M059J (cell line): ENCODE data around the gene FICD. TPM values are rescaled to one million over a fixed set of nuclear protein-coding genes. Genes with fewer than 3 reads are reported as not detected.

Source experiments
- DNase-seq: peaks from one replicate; pipeline ENCODE4 v3.0.0-alpha.2; 2012; ENCODE audit warnings: low read depth
- total RNA-seq: library from RNA; depleted of rRNA; stranded (reverse); fragments of >200 nt; shearing (Covaris generic); gene quantifications from 2 replicates; pipeline ENCODE4 v1.2.3, GENCODE V29; 2014

FICD gene
- total RNA-seq, 1 experiment from 2014 or later = 12.5 TPM

DNA sequence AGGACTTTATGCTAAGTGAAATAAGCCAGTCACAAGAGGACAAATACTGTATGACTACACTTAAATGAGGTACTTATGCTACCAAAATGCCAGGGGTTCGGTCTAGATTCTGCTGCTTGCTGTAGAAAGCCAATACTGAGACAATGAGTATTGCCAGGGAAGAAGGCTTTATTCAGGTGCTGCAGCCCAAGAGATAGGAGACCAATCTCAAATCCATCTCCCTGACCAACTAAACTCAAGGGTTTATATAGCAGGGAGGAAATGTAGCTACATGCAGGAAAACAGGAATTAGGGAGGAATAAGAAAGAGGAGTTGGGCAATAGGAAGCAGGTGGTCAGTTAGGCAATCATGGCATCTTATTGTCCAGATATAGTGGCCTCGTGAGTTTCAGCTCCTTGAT is 12.2 kb upstream of the FICD start:
- no peak for DNase-seq

DNA sequence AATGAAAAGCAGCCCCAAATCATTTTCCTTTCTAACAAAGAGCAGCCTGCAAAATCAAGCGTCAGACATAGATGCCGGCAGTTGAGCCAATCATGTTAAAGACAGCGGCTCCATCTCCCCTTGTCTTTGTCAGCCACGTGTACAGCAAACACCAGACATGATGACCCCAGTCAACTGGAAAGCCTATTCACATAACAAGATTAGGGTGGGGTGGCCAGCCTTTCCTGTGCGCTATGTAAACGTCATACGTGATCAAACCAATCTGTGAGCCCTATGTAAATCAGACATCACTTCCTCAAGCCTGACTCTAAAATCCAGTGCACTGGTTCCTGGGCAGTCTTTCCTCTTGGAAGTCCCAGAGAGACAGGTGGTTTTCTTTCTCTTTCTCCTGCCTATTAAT is 9.9 kb upstream of the FICD start:
- no peak for DNase-seq

DNA sequence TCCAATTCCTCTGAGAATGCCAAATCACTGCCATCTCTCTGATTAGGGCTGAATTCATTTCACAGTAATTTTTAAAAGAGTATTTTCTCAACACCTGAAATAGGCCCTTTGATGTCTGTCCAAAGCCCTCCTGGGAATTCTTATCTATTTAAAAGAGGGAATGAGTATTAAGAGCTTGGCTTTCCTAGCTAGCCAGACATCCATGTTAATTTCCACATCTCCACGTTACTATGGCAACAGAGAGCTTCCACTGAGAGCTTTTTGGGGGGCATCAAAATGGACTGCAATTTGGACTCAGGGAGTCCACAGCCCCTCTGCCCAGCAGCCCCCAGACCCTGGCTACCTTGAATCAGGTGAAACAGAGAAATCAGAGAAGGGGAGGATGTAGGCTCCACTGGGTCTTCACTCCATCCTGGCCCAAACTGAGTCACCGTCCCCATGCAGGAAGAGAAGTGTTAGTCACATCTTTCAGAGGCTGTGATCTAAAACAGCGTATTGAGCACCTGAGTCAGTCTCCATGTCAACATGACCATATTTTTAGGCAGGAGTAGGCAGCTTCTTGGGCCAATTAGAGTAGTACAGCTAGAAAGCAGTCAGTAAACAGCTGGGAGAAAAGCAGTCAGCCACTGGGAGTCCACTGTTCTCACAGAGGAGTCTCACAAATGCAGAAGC is 7.0 kb upstream of the FICD start:
- DNase-seq = peak; percentile 75

DNA sequence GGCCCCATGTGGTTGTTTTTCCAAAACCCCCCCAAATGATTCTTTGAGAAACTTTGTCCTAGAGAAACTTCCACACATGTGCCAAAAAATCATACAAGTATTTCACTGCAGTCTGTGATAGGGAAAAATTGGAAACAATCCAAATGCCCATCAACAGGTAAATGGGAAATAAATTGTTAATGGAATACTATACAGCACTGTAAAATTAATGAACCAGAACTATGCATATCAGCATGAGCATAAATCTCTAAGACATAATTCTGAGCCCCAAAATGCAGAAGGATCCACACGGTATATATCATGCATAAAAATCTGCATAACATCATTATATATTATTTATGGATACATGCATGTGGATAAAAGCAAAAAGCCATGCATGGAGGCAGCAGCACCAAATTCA is 5.3 kb upstream of the FICD start:
- no peak for DNase-seq

DNA sequence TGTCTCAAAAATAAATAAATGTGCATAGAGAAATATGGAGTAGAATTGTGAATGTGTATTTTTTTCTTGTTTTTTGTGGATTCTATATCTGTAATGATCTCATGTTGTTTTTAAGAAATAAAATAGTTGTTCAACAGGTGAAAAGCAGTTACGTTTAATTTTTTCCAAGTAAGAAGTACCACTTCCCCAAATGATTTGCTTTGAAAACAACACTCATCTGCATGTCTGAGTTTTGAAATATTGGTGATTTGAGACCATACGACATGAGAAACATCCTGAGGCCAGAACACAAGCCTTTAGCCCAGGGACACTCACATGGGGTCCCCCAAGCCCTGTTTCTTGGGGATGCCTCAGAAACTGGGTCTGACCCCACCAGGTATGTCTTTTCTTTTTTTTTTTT is 4.2 kb upstream of the FICD start:
- DNase-seq = no peak

DNA sequence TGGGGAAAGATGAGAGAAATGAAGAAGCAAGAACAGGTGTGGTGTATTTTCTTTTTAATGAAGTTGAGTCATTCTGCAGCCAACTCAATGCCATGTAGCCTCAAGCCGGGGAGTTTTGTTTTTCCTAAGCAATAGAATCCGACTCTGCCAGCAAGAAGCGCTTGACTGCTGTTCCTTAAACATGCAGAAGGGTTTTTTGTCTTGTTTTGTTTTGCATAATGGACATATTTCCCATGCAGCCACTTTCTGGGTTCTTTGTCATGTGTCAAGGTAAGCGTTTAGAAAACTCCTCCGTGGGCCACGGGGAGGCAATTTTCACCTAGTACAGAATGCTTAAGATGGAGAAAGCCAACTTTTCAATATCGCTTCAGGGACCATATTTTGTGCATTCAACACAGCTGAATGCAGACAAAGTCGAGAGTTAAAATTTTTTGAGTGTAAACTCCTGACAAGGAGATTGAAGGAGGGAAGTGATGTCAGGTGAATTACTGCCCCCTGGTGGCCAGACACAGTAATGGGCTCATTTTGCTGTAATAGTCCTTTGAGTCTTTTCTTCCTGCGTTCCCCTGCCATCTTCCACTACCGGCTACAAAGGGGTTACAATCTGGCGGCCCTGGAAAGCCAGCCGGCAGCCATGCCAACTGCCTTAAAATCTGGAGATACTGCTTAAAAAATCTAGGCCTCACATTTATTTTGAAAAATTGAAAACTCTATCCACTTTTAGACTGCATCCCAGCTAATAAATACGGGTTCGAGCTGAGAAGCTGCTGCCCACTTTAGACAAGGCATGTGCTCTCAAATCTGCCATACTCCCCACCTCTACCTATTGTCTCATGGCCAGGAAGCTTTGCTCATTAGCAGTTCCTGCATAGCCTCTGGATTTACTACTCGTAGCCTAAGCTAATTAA is 3.2 kb upstream of the FICD start:
- DNase-seq = peak; percentile 63

DNA sequence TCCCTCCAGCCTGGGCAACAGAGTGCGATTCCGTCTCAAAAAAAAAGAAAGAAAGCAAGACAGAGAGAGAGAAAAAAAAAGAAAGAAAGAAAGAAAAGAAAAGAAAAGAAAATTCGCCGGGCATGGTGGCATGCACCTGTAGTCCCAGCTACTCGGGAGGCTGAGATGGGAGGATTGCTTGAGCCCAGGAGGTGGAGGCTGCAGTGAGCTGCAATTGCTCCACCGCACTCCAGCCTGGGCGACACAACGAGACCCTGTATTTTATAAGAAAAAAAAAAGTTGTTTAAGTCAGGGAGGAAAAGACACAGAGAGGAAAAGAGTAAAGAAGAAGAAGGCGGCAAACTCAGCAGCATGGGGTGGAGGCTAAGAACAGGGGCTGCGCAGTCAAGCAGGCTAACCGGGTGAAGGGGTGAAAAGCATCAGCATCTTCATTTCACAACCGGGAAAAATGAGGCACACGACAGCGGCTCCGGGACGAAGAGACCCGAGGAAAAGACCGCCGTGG is 557 bp upstream of the FICD start:
- no peak for DNase-seq

DNA sequence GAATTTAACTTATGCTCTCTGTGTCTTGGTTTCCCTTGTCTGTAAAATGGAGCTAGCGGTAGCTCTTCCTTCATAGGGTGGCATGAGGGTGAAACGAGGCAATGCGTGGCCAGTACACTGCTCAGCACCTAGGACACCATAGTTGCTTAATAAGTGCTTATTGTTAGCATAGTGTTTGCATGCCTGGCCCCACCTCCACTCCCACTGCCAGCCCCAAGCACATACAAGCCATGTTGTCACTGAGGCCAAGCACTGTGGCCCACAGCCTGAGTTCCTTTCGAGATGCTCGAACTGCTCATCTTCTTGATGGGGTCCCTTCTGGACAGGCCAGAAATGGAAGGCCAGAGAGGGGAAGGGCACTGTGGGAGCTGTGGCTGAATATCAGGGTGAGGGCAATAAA is 839 bp downstream of the FICD start:
- DNase-seq = peak; percentile 6

DNA sequence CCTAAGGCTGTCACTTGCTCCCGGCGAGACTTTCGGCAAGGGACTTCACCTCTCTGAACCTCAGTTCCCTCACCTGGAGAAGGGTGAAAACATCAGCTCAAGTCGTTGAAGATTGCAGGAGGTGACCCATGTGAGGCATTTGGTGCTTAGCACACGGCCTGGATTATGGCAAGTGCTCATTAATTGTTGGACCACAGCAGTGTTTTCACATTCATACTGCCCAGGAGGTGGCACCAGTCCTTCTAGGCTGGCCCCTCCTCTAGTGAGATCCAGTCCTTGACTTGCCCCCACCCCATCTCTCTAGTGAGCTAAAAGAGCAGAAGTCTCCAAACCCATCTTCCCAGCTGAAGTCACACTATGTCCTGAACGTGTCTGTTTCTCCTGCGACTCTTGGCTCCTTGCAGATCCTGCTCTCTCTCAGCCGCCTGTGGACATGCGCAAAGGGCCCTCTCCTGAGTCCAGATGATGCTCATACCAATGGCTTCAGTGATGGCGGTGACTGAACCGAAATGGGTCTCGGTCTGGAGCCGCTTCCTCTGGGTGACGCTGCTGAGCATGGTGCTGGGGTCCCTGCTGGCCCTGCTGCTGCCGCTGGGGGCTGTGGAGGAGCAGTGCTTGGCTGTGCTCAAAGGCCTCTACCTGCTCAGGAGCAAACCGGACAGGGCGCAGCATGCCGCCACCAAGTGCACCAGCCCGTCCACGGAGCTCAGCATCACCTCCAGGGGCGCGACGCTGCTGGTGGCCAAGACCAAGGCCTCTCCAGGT is 1.6 kb downstream of the FICD start:
- DNase-seq = peak; percentile 25

DNA sequence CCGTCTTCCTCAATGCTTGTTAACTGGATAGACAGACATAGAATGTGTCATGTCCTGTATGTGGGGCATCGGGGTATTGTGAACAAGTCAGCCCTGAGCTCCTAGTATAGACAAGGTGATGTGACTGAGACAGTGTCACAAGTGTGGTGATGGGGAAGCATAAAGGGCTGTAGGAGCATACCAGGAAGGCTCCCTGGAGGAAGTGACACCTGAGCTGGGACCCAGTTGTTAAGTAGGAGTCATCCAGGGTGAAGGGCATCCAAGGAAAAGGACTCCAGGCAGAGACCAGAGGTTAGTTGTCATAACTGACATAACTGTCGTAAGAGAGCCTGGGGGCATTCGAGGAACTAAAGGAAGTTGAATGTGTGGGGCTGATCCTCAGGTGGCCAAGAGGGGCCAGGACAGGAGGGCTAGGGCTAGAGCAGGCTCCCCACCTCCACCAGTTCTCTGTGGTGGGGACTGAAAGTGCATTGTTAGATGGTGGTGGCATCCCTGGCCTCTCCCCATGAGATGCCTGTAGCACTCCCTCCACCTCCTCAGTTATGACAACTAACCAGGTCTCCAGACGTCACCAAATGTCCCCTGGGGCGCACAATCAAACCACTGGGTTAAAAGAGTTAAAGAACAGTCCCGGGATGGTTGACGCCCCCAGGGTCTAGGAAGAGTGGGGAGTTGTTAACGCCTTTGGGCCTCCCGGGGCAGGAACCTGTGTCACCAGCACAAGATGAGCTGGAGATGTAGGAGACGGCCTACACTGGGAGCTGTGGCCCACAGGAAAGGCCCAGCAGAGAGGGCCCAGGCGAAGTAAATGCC is 2.4 kb downstream of the FICD start:
- DNase-seq = no peak

DNA sequence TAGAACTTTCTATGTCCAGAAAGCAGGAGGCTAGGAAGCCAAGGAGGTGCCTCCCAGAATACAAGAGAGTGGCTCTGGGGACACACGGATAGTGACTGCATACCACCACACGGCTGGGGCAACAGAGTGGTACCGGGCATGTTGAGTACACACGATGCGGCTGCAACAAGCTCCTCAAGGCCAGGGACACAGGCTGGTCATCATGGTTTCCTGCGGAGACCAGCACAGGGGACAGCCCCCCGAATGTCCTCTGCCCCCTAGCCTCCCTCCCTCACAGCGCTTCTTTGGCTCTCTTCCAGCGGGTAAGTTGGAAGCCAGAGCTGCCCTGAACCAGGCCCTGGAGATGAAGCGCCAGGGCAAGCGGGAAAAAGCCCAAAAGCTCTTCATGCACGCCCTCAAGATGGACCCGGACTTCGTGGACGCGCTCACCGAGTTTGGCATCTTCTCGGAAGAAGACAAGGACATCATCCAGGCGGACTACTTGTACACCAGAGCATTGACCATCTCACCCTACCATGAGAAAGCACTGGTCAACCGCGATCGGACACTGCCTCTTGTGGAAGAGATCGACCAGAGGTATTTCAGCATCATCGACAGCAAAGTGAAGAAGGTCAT is 3.1 kb downstream of the FICD start:
- no peak for DNase-seq

DNA sequence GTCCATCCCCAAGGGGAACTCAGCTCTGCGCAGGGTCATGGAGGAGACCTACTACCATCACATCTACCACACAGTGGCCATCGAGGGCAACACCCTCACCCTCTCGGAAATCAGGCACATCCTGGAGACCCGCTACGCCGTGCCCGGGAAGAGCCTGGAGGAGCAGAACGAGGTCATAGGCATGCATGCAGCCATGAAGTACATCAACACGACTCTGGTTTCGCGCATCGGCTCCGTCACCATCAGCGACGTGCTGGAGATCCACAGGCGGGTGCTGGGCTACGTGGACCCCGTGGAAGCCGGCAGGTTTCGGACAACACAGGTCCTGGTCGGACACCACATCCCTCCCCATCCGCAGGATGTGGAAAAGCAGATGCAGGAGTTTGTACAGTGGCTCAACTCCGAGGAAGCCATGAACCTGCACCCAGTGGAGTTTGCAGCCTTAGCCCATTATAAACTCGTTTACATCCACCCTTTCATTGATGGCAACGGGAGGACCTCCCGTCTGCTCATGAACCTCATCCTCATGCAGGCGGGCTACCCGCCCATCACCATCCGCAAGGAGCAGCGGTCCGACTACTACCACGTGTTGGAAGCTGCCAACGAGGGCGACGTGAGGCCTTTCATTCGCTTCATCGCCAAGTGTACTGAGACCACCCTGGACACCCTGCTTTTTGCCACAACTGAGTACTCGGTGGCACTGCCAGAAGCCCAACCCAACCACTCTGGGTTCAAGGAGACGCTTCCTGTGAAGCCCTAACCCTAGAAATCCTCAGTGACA is 3.8 kb downstream of the FICD start:
- DNase-seq = no peak

DNA sequence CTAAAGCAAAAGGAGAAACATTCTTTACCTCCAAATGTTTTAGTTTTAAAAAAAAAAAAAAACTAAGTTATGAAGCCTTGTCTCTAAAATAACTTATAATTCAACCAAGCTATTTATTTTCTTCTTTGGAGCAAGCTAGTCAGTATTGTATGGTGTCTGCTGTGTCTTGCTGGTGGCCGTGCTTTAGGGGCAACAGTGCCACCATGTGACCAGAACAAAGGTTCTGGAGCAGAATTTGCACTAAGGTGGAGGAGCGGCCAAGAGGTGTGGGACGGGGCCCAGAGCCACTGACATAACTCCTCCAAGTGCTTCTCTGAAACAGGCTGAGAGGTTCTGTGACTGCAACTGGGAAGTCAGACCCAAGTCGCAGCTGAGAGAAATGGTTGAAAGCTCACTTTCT is 4.5 kb downstream of the FICD start:
- no peak for DNase-seq

DNA sequence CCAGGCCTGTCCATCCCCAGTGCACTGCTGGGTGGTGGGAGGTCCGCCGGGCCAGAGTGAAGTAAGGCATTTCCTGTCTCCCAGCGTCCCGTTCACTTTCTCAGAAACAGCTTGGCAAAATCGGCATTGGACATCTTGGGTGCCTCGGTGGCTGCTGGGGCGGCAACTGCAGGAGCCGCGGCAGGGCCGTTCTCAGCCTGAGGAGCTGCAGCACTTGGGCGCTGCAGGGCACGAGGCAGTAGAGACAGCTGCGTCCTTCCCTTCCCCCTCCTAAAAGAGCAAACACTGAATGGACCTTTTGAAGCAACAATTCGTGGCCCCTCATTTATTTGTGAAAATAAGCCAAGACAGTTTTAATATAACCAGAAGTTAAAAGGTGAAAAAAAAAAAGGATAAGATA is 8.3 kb downstream of the FICD start:
- DNase-seq = no peak

DNA sequence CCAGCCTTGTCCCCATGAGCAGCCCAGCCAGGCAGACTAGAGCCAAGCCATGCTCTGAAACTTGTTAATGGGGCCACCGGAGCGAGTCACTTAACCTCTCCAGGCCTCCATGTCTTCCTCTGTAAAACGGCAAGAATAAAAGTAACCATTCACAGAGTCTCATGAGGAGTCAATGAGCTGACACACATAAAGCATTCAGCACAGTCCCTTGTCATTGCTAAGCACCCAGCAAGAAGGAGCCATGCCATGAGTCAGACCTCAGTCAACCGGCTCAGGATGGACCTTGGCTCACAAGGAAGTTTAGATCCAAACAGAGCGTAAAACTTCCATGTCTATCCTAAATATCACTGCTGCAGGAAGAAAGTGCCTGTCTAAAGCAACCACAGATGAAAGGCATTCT is 10.6 kb downstream of the FICD start:
- DNase-seq = peak; percentile 71

DNA sequence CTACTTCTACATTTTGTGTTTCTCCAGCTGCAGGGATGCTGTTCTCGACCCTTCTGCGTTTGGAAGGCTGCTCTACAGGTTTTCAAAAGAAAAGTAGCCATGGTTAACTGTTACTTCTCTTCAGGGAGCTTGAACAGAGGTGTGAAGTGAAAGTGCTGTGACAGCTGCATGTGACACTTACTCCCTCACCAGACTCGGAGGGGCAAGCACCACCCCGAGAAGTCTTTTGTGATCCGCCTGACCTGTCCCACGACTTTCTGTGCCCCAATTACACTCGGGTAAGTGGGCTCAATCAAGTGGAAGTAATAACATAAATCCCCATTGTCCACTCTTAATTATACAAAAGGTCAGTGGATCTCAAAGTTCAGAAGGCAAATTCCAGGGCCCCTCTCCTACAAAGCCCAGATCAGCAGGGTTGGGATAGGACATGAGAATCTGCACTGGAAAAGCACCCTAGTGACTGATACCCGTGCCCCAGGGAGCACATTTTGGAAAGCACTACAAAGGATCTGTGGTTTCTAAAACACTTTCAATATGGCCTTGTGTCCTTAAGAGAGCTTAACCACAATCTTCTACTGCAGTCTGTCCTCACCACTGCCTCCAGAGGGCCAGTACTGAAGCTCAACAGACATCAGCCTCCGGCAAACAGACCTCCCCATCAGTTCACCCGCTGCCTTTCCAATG is 11.5 kb downstream of the FICD start:
- DNase-seq = peak; percentile 42

DNA sequence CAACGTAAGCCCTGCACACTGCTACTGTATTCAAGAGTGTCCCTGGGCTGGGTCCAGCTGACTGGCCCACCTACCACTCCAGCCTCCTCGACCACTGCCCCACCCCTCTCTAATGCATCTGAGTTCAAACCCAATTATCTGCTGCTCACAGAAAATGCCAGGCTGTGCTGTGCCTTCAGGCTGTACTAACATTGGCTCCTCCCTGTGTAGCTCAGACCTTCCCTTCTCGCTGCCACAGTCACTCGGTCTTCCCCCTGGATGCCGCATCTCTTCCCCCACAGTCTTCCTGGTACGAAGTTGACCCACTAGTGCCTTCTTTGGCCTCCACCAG is 12.1 kb downstream of the FICD start:
- DNase-seq = no peak

DNA sequence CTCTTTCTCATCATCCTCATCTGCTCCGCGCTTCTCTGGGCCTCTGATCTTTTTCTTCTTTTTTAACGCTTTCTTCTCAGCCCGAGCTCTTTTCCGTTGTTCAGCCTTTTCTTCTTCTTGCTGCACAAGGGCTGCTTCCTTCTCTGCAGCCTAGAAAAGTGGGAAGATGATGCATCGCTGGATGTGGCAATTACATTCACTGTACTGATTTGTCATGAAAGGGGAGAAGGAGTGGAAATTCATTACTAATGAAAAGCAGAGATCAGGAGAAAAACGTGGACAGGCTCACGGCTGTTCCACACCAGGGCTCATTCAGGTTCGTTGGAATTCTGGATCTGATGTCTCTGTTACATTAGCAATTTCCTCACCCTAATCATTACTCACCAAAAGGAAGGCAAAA is 15.1 kb downstream of the FICD start:
- DNase-seq = no peak

DNA sequence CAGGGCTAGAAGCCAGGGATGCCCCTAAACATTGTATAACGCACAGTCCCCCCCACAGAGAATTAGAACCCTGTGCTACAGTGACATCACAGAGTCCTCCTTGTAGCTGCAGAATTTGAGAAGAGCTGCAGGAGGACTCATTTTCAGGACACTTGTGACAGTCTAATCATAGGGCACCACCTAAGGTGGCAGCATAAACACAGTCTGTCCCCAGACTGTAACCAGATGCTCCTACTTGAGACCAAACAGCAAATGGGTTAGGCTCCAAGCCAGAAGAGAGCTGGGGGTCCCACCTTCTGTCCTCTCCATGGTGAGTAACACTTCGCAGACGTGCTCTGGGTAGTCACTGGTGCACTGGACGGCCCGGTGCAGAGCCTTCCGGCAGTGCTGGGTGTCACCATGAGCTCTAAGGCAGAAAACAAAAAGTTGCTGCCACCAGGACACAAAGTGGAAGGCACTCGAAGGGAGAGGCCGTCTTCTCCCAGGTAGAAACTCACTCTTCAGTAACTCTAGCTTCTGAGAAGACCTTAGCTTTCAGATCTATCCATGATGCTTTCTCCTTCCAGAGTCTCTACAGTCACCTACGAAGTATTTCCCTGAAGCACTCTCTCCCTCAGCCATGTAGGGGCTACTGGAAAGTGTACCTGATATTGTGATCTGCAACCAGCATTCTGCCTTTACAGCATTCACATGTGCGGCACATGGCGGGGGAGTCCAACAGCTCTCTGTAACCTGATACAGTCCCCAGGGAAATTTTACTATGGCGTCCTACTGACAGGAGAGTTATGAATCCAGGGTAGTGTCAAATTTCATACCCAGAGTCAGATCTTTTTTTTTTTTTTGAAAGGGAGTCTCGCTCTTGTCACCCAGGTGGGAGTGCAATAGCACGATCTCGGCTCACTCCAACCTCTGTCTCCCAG is 17.1 kb downstream of the FICD start:
- no peak for DNase-seq
